ENCODE data around the gene CACNA1G. TPM values are rescaled to one million over a fixed set of nuclear protein-coding genes. Genes with fewer than 3 reads are reported as not detected.

The CACNA1G gene
- total and polyA plus RNA-seq, 2 donors (not counting 3 experiments of a cell fraction or from before 2014, with no cell fraction given): not detected

GRCh38 chr17:50517011-50517410 lies 43.5 kb upstream of the CACNA1G start:
- H3K4me3 ChIP-seq (replicated peaks in 1 of 3; ENCODE audit: insufficient read depth in 1 of 3, low read depth in 1 of 3, low read length in 3 of 3): no peak overlapping the region
- intact Hi-C loops (cut with micrococcal nuclease): no loop called here
- H3K4me1 ChIP-seq (ENCODE audit: control insufficient read depth, extremely low read depth, insufficient read depth, low read length): peaks cover 9% of the 10 kb centered on the region
- DNase-seq (ENCODE audit: low read depth, low spot score) (no peak), FAIRE-seq (peak; percentile 73)
- dilution Hi-C loops (cut with MboI; ENCODE audit: extremely low pct_ligation_motif_present, low sequenced_read_pairs): no loop called here
- no peaks in the 10 kb centered on the region for H3K27me3 ChIP-seq (ENCODE audit: control insufficient read depth in 2 of 2, insufficient read depth in 2 of 2, low read length in 2 of 2)
- H2AFZ ChIP-seq (ENCODE audit: low read depth, low read length): no peak overlapping the region
- H4K20me1 ChIP-seq (replicated peaks; ENCODE audit: control insufficient read depth, extremely low read depth, insufficient read depth, low read length): no peaks in the 10 kb centered on the region
- no peaks in the 10 kb centered on the region for H3K79me2 ChIP-seq (ENCODE audit: control insufficient read depth, insufficient read depth, low read length)
- TF ChIP-seq MAX (IDR thresholded peaks at IDR 0.05; ENCODE audit: insufficient read depth, insufficient read length) (no peak), POLR2AphosphoS5 (IDR thresholded peaks at IDR 0.05; ENCODE audit: insufficient read depth, low read depth, low read length) (peak; percentile 30), FOS (IDR thresholded peaks at IDR 0.05; ENCODE audit: borderline replicate concordance, insufficient read depth, low read length) (peak; percentile 56), EZH2 (IDR thresholded peaks at IDR 0.05; ENCODE audit: borderline replicate concordance, low read depth, low read length, severe bottlenecking) (no peak), GATA2 (IDR thresholded peaks at IDR 0.05; ENCODE audit: insufficient read depth, insufficient read length, low read depth, low read length) (peak; percentile 76)
- H3K9me3 ChIP-seq (replicated peaks; ENCODE audit: control insufficient read depth, insufficient read depth, low read length): no peaks in the 10 kb centered on the region
- POLR2A ChIA-PET: interaction anchor here (0.6 kb wide), 1 partner anchor 81 kb away, joined by 5 read pairs; no protein-coding TSS in a partner anchor
- H3K36me3 ChIP-seq (ENCODE audit: control insufficient read depth in 2 of 2, extremely low read depth in 1 of 2, insufficient read depth in 2 of 2, low read length in 2 of 2): no peaks in the 10 kb centered on the region
- no TSS peak for BruUV-seq (replicated peaks)
- CTCF ChIA-PET: interaction anchor here (1.4 kb wide), 1 partner anchor 15 kb away, joined by 6 read pairs; no protein-coding TSS in a partner anchor
- H3K4me2 ChIP-seq (ENCODE audit: insufficient read depth, low read length): no peak overlapping the region
- H3K9me1 ChIP-seq (replicated peaks; ENCODE audit: control insufficient read depth, extremely low read depth, insufficient read depth, low read length): no peaks in the 10 kb centered on the region
- no peak overlapping the region for H3K27ac ChIP-seq (ENCODE audit: insufficient read depth, low read depth, low read length)
- no peak overlapping the region for H3K9ac ChIP-seq (replicated peaks; ENCODE audit: extremely low read depth, insufficient read depth, low read length)

GRCh38 chr17:50517504-50518383 lies 42.8 kb upstream of the CACNA1G start:
- no peaks in the 10 kb centered on the region for H3K9me1 ChIP-seq (replicated peaks; ENCODE audit: control insufficient read depth, extremely low read depth, insufficient read depth, low read length)
- POLR2A ChIA-PET: no interaction called here
- no TSS peak for BruUV-seq (replicated peaks)
- H4K20me1 ChIP-seq (replicated peaks; ENCODE audit: control insufficient read depth, extremely low read depth, insufficient read depth, low read length): no peaks in the 10 kb centered on the region
- CTCF ChIA-PET: no interaction called here
- intact Hi-C loops (cut with micrococcal nuclease) (no loop called here), dilution Hi-C loops (cut with MboI; ENCODE audit: extremely low pct_ligation_motif_present, low sequenced_read_pairs) (no loop called here)
- H3K4me1 ChIP-seq (ENCODE audit: control insufficient read depth, extremely low read depth, insufficient read depth, low read length): peaks cover 9% of the 10 kb centered on the region
- no peak overlapping the region for H3K4me2 ChIP-seq (ENCODE audit: insufficient read depth, low read length)
- no peak overlapping the region for H2AFZ ChIP-seq (ENCODE audit: low read depth, low read length)
- H3K9me3 ChIP-seq (replicated peaks; ENCODE audit: control insufficient read depth, insufficient read depth, low read length): no peaks in the 10 kb centered on the region
- H3K9ac ChIP-seq (replicated peaks; ENCODE audit: extremely low read depth, insufficient read depth, low read length): no peak overlapping the region
- H3K36me3 ChIP-seq (ENCODE audit: control insufficient read depth in 2 of 2, extremely low read depth in 1 of 2, insufficient read depth in 2 of 2, low read length in 2 of 2): no peaks in the 10 kb centered on the region
- H3K4me3 ChIP-seq (replicated peaks in 1 of 3; ENCODE audit: insufficient read depth in 1 of 3, low read depth in 1 of 3, low read length in 3 of 3): no peak overlapping the region
- DNase-seq (ENCODE audit: low read depth, low spot score): no peak
- FAIRE-seq: no peak
- H3K27me3 ChIP-seq (ENCODE audit: control insufficient read depth in 2 of 2, insufficient read depth in 2 of 2, low read length in 2 of 2): no peaks in the 10 kb centered on the region
- no peak for TF ChIP-seq GATA2 (IDR thresholded peaks at IDR 0.05; ENCODE audit: insufficient read depth, insufficient read length, low read depth, low read length)
- no peak overlapping the region for H3K27ac ChIP-seq (ENCODE audit: insufficient read depth, low read depth, low read length)
- H3K79me2 ChIP-seq (ENCODE audit: control insufficient read depth, insufficient read depth, low read length): no peaks in the 10 kb centered on the region

Measured in endothelial cell of umbilical vein (primary cell).